GM12878 (cell line): Measurements from ENCODE around the gene EPN3. TPM values are rescaled to one million over a fixed set of nuclear protein-coding genes. Genes with fewer than 3 reads are reported as not detected.

ENCODE experiments used
- ATAC-seq: fragments of 200-7000 bp; cut with Tn5 transposase; 3 replicates; pipeline ENCODE4 v1.9.1; 2020; ENCODE audit warnings: mild to moderate bottlenecking, moderate library complexity
- BruUV-seq: library from RNA; stranded (reverse); fragments of 400-500 nt; replicated peaks from 2 replicates; lab custom pipeline; 2021; lab: Mats Ljungman, UMichigan
- CTCF ChIA-PET: fragments of 300-600 bp; sonication (Branson Sonifier 250); formaldehyde crosslinking; extraction: SDS; loops from one replicate; lab custom pipeline; 2021; ENCODE audit warnings: inconsistent platforms; lab: Yijun Ruan, JAX
- POLR2A ChIA-PET: fragments of 350-600 bp; formaldehyde crosslinking; extraction: SDS; loops from one replicate; lab custom pipeline; 2021; ENCODE audit warnings: inconsistent platforms; lab: Charles Lee
- RAD21 ChIA-PET: fragments of 300-600 bp; sonication (Branson Sonifier 250); formaldehyde crosslinking; loops from one replicate; lab custom pipeline; 2023; ENCODE audit warnings: antibody characterized with exemption; ENCODE audit not compliant: unreplicated experiment; lab: Charles Lee
- SMC1A ChIA-PET: fragments of 300-600 bp; sonication (Branson Sonifier 250); formaldehyde crosslinking; loops from one replicate; lab custom pipeline; 2023; ENCODE audit not compliant: unreplicated experiment, uncharacterized antibody; lab: Charles Lee
- DNase-seq: peaks from one replicate; pipeline ENCODE4 v3.0.0-alpha.2; 2011; ENCODE audit warnings: low read depth, low spot score
- FAIRE-seq: peaks from 3 replicates; lab custom pipeline; 2011; peaks lifted over from hg19 to GRCh38; lab: Jason Lieb, UNC
- H2AFZ ChIP-seq: 2 replicates; pipeline ENCODE4 v1.6.0; 2011; ENCODE audit warnings: low read depth, low read length, control low read depth; ENCODE audit not compliant: control insufficient read depth
- H3K27ac ChIP-seq: 2 replicates; pipeline ENCODE4 v1.5.1; 2011; ENCODE audit warnings: control low read depth; ENCODE audit not compliant: control insufficient read depth, insufficient read depth
- H3K27me3 ChIP-seq, 2 experiments: replicated peaks in 1 of 2; 2 replicates each; pipeline versions ENCODE4 v1.6.0 to v1.6.1; 2011; ENCODE audit warnings: low read length in 1 of 2; ENCODE audit not compliant: control insufficient read depth in 2 of 2, insufficient read depth in 2 of 2
- H3K36me3 ChIP-seq, 2 experiments: 2 replicates each; pipeline ENCODE4 v1.5.1; 2011; ENCODE audit warnings: low read length in 1 of 2; ENCODE audit not compliant: control insufficient read depth in 2 of 2, insufficient read depth in 2 of 2
- H3K4me1 ChIP-seq: 2 replicates; pipeline ENCODE4 v1.6.1; 2011; ENCODE audit warnings: mild to moderate bottlenecking, low read length, moderate library complexity, mixed read lengths; ENCODE audit not compliant: control insufficient read depth, insufficient read depth
- H3K4me2 ChIP-seq: 2 replicates; pipeline ENCODE4 v1.6.0; 2011; ENCODE audit warnings: control low read depth; ENCODE audit not compliant: control insufficient read depth, insufficient read depth
- H3K4me3 ChIP-seq: fragments of 200-600 bp; sonication (generic); 2 replicates; pipeline ENCODE4 v1.5.1; 2016
- H3K79me2 ChIP-seq: 2 replicates; pipeline ENCODE4 v1.6.0; 2011; ENCODE audit warnings: low read length; ENCODE audit not compliant: control insufficient read depth, insufficient read depth
- H3K9ac ChIP-seq: 2 replicates; pipeline ENCODE4 v1.8.0; 2011; ENCODE audit warnings: low read length, control low read depth, mixed read lengths; ENCODE audit not compliant: control insufficient read depth, insufficient read depth
- H3K9me3 ChIP-seq: replicated peaks from 3 replicates; pipeline ENCODE4 v1.5.1; 2011; ENCODE audit warnings: mild to moderate bottlenecking, low read length; ENCODE audit not compliant: control insufficient read depth, insufficient read depth
- H4K20me1 ChIP-seq: 2 replicates; pipeline ENCODE4 v1.6.0; 2011; ENCODE audit not compliant: control insufficient read depth, insufficient read depth
- CBFB ChIP-seq: IDR thresholded peaks from 2 replicates; pipeline ENCODE4 v1.6.1; 2016; ENCODE audit warnings: antibody characterized with exemption, low read depth
- CEBPB ChIP-seq, 2 experiments: fragments of 150-350 bp in 1 of 2; IDR thresholded peaks; 2 replicates each; pipeline ENCODE4 v1.6.1; 2012 to 2014; ENCODE audit warnings: low read depth in 2 of 2, low read length in 2 of 2, borderline replicate concordance in 1 of 2, inconsistent platforms in 1 of 2
- HDAC6 ChIP-seq: fragments of 200-600 bp; sonication (generic); IDR thresholded peaks from one replicate; pipeline ENCODE4 v1.8.0; 2017; ENCODE audit warnings: antibody characterized with exemption; ENCODE audit not compliant: unreplicated experiment
- KLF5 ChIP-seq: fragments of 450-650 bp; IDR thresholded peaks from 2 replicates; pipeline ENCODE4 v1.6.1; 2014; ENCODE audit warnings: mild to moderate bottlenecking; ENCODE audit not compliant: partially characterized antibody
- NFIC ChIP-seq: IDR thresholded peaks from 2 replicates; pipeline ENCODE4 v1.6.1; 2012; ENCODE audit warnings: low read depth, mild to moderate bottlenecking, inconsistent platforms, low read length, moderate library complexity
- POU2F2 ChIP-seq: IDR thresholded peaks from 3 replicates; pipeline ENCODE4 v1.6.1; 2011; ENCODE audit warnings: low read depth, mild to moderate bottlenecking, low read length, borderline replicate concordance
- TARDBP ChIP-seq: IDR thresholded peaks from 2 replicates; pipeline ENCODE4 v1.6.1; 2016; ENCODE audit warnings: borderline replicate concordance
- ZNF24 ChIP-seq: fragments of 450-650 bp; IDR thresholded peaks from 2 replicates; pipeline ENCODE4 v1.6.1; 2017; ENCODE audit warnings: antibody characterized with exemption, mild to moderate bottlenecking
- WGBS: methylation state at CpG from one replicate; pipeline ENCODE4 v1.1.6; 2016; ENCODE audit warnings: low lambda C conversion rate; ENCODE audit not compliant: insufficient replicate concordance, insufficient coverage; ENCODE audit errors: missing lambda C conversion rate; 5-methylcytosine and 5-hydroxymethylcytosine counted together
- in situ Hi-C: fragments of 300-500 bp; cut with MboI; formaldehyde crosslinking; loops from 9 replicates; pipeline ENCODE4 v1.14.3; 2018; ENCODE audit warnings: mixed read lengths
- intact Hi-C: fragments of 100-400 bp; cut with micrococcal nuclease; formaldehyde crosslinking; loops from one replicate; pipeline ENCODE4 v1.14.2; 2022; ENCODE audit not compliant: unreplicated experiment
- polyA plus RNA-seq, 11 experiments: library from polyadenylated mRNA; depleted of rRNA in 4 of 11; unstranded in 6 of 11; stranded (reverse) in 5 of 11; fragments of >200 nt; fragmentation: Nextera tagmentation in 4 of 11; fragmentation: Illumina TruSeq in 1 of 11; extraction: Ambion mirVana in 4 of 11; extraction: Trizol in 1 of 11; gene quantifications; 1 replicate in 1 of 11; 2 replicates in 10 of 11; pipeline versions ENCODE4 v1.2.1 to v1.2.3, GENCODE V29; 2011 to 2016; ENCODE audit warnings: inconsistent platforms in 2 of 11, missing spikeins in 2 of 11, low read depth in 1 of 11
- total RNA-seq, 4 experiments: library from RNA; depleted of rRNA in 3 of 4; stranded (reverse); fragments of >200 nt in 3 of 4; fragmentation: Illumina TruSeq in 1 of 4; extraction: Trizol in 1 of 4; gene quantifications; 2 replicates each; pipeline versions ENCODE4 v1.2.1 to v1.2.3, GENCODE V29; 2013 to 2021

Gene EPN3
- total and polyA plus RNA-seq, 10 of the 15 experiments (the other 5 are each of a cell fraction or from before 2014, with no cell fraction given): 0.04 to 0.07 TPM; not detected in 8

DNA sequence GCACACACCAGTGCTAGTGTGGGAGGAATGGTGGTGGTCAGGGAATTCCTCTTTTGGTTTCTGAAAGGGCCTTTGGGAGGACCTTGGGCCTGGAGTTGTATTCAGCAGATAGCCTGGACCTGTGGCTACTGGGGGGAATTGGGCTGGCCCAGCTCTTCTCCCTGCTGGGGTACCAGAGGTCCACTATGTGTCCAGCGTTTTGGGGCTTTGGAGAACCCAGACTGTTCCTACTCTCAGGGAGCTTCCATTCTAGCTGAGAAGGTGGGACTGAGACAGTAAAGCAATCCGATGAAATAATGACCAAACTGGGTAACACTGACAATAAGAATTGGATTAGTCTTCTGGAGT lies 2.4 kb downstream of the EPN3 start:
- CTCF ChIA-PET: no interaction called here
- in situ Hi-C loops (no loop called here), intact Hi-C loops (no loop called here)
- Histone ChIP-seq H3K27ac (no peak overlapping the region), H3K27me3 (peaks cover 16 to 19% of the 10 kb centered on the region in 2 experiments), H3K36me3 (no peaks in the 10 kb centered on the region), H3K4me3 (no peak overlapping the region), H3K79me2 (no peaks in the 10 kb centered on the region), H3K9me3 (no peaks in the 10 kb centered on the region), H3K9ac (no peak overlapping the region), H3K4me2 (no peak overlapping the region), H4K20me1 (no peaks in the 10 kb centered on the region), H3K4me1 (no peaks in the 10 kb centered on the region), H2AFZ (no peak overlapping the region)
- RAD21 ChIA-PET: no interaction called here
- 63% methylated on average over 2 of the region's 2 CpGs for WGBS
- DNase-seq (no peak), ATAC-seq (no peak), FAIRE-seq (no peak)
- TF ChIP-seq ZNF24: no peak
- TF ChIP-seq CEBPB (IDR thresholded peaks at IDR 0.05; ENCODE audit: borderline replicate concordance in 1 of 2, low read depth in 2 of 2, low read length in 2 of 2): no peak
- TF ChIP-seq POU2F2: no peak
- no peak for TF ChIP-seq NFIC
- POLR2A ChIA-PET: no interaction called here
- SMC1A ChIA-PET: interaction anchor here (0.6 kb wide), 1 partner anchor 28 kb away, joined by 3 read pairs; no protein-coding TSS in a partner anchor
- no TSS peak for BruUV-seq

DNA sequence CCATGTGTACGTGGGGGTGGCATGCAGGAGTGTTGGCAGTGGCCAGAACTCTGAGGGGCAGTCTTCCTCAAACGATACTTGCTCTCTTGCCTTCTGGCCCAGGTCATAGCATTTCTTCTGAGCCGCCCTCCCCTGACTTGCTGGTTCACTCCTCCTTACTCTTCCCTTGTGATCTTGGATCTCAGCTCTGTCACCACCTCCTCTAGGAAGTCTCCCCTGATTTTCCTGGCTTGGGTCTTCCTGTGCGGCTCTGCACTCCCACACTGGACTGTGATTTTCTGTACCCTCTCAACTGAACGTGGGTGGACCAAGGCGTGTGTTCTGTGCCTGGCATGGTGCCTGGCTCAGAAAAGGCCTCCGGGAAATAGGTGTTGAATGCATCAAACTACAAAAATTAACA lies 2.9 kb downstream of the EPN3 start:
- Histone ChIP-seq H3K27me3 (peaks cover 16 to 19% of the 10 kb centered on the region in 2 experiments), H3K36me3 (no peaks in the 10 kb centered on the region), H4K20me1 (no peaks in the 10 kb centered on the region), H3K4me1 (no peaks in the 10 kb centered on the region), H2AFZ (no peak overlapping the region), H3K79me2 (no peaks in the 10 kb centered on the region), H3K4me3 (no peak overlapping the region), H3K9ac (no peak overlapping the region), H3K4me2 (no peak overlapping the region), H3K9me3 (no peaks in the 10 kb centered on the region), H3K27ac (no peak overlapping the region)
- DNase-seq (no peak), FAIRE-seq (no peak), ATAC-seq (no peak)
- ChIA-PET POLR2A (no interaction called here), RAD21 (no interaction called here), CTCF (interaction anchor here (0.6 kb wide), 1 partner anchor 52 kb away, joined by 3 read pairs; no protein-coding TSS in a partner anchor), SMC1A (interaction anchor here (0.6 kb wide), 1 partner anchor 29 kb away, joined by 3 read pairs; no protein-coding TSS in a partner anchor)
- no TSS peak for BruUV-seq
- in situ Hi-C loops: no loop called here
- intact Hi-C loops: no loop called here
- no peak for TF ChIP-seq CBFB
- no peak for TF ChIP-seq HDAC6
- TF ChIP-seq TARDBP: no peak
- no peak for TF ChIP-seq KLF5
- WGBS: 32% methylated on average over 7 of the region's 7 CpGs
